ENCODE results near the gene CAST.

- TF ChIP-seq, protein P1, sequence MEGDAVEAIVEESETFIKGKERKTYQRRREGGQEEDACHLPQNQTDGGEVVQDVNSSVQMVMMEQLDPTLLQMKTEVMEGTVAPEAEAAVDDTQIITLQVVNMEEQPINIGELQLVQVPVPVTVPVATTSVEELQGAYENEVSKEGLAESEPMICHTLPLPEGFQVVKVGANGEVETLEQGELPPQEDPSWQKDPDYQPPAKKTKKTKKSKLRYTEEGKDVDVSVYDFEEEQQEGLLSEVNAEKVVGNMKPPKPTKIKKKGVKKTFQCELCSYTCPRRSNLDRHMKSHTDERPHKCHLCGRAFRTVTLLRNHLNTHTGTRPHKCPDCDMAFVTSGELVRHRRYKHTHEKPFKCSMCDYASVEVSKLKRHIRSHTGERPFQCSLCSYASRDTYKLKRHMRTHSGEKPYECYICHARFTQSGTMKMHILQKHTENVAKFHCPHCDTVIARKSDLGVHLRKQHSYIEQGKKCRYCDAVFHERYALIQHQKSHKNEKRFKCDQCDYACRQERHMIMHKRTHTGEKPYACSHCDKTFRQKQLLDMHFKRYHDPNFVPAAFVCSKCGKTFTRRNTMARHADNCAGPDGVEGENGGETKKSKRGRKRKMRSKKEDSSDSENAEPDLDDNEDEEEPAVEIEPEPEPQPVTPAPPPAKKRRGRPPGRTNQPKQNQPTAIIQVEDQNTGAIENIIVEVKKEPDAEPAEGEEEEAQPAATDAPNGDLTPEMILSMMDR (IDR thresholded peaks at IDR 0.05): no peak
- no peak for TF ChIP-seq MAX (IDR thresholded peaks at IDR 0.05)
- no peak for TF ChIP-seq EP300 (IDR thresholded peaks at IDR 0.05)
- TF ChIP-seq RFX5 (IDR thresholded peaks at IDR 0.05): no peak
- TF ChIP-seq NR3C1 (IDR thresholded peaks at IDR 0.05): no peak
- no peak for TF ChIP-seq POLR2A (IDR thresholded peaks at IDR 0.05; ENCODE audit: low read length)
- TF ChIP-seq, protein P2, sequence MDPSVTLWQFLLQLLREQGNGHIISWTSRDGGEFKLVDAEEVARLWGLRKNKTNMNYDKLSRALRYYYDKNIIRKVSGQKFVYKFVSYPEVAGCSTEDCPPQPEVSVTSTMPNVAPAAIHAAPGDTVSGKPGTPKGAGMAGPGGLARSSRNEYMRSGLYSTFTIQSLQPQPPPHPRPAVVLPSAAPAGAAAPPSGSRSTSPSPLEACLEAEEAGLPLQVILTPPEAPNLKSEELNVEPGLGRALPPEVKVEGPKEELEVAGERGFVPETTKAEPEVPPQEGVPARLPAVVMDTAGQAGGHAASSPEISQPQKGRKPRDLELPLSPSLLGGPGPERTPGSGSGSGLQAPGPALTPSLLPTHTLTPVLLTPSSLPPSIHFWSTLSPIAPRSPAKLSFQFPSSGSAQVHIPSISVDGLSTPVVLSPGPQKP (IDR thresholded peaks at IDR 0.05; ENCODE audit: low read depth, low read length): no peak
- TF ChIP-seq JUNB (IDR thresholded peaks at IDR 0.05): no peak
- no peak for TF ChIP-seq JUN (IDR thresholded peaks at IDR 0.05)
- TF ChIP-seq KDM5A (IDR thresholded peaks at IDR 0.05): no peak
- no peak for TF ChIP-seq PHF8 (IDR thresholded peaks at IDR 0.05; ENCODE audit: borderline replicate concordance, low read depth)
- TF ChIP-seq NFE2L2 (conservative IDR thresholded peaks at IDR 0.05; ENCODE audit: low read length): no peak
- no peak for TF ChIP-seq SMC3 (IDR thresholded peaks at IDR 0.05)
Measured at GRCh38 chr5:96692441-96692840, 30.3 kb downstream of the CAST start.
